Activated gamma-delta T cell treated with Interleukin-2 at 50 U/mL for 16 hours (primary cell): ENCODE data around the gene FGD6.
"Not testable (repeated sequence)": the region's sequence is repeated elsewhere in the genome, so short reads cannot be mapped to it uniquely, and the experiment has no call there.

Source experiments
- DNase-seq: peaks from one replicate; pipeline ENCODE4 v3.0.0-alpha.2; 2020

Gene FGD6

GRCh38 chr12:95173392-95174251 lies 43.6 kb downstream of the FGD6 start:
- no peak for DNase-seq

GRCh38 chr12:95169368-95169767 lies 47.9 kb downstream of the FGD6 start:
- no peak for DNase-seq

GRCh38 chr12:95168746-95169145 lies 48.5 kb downstream of the FGD6 start:
- no peak for DNase-seq

- no peak for DNase-seq
Observed at GRCh38 chr12:95164656-95165055, 52.6 kb downstream of the FGD6 start.

- DNase-seq = no peak
Observed at GRCh38 chr12:95158919-95159318, 58.3 kb downstream of the FGD6 start.

- no peak for DNase-seq
Observed at GRCh38 chr12:95151821-95152220, 65.4 kb downstream of the FGD6 start.

- no peak for DNase-seq
Observed at GRCh38 chr12:95151406-95151805, 65.9 kb downstream of the FGD6 start.

GRCh38 chr12:95150501-95150900 lies 66.8 kb downstream of the FGD6 start:
- DNase-seq = no peak

- no peak for DNase-seq
Observed at GRCh38 chr12:95147866-95148265, 69.4 kb downstream of the FGD6 start.

- DNase-seq = no peak
Observed at GRCh38 chr12:95146769-95147168, 70.5 kb downstream of the FGD6 start.

GRCh38 chr12:95143621-95144205 lies 73.6 kb downstream of the FGD6 start:
- no peak for DNase-seq

GRCh38 chr12:95142431-95143151 lies 74.7 kb downstream of the FGD6 start:
- no peak for DNase-seq

- DNase-seq = no peak
Observed at GRCh38 chr12:95141310-95141709, 76.0 kb downstream of the FGD6 start.

- not testable (repeated sequence) for DNase-seq
Observed at GRCh38 chr12:95138031-95138430, 79.2 kb downstream of the FGD6 start.

- no peak for DNase-seq
Observed at GRCh38 chr12:95136598-95136997, 80.7 kb downstream of the FGD6 start.

GRCh38 chr12:95134085-95134484 lies 83.2 kb downstream of the FGD6 start:
- no peak for DNase-seq

GRCh38 chr12:95131589-95132340 lies 85.5 kb downstream of the FGD6 start:
- no peak for DNase-seq

GRCh38 chr12:95130096-95130495 lies 87.2 kb downstream of the FGD6 start:
- no peak for DNase-seq

GRCh38 chr12:95129115-95129514 lies 88.2 kb downstream of the FGD6 start:
- DNase-seq = no peak

GRCh38 chr12:95126736-95127135 lies 90.5 kb downstream of the FGD6 start:
- DNase-seq = no peak

- DNase-seq = no peak
Observed at GRCh38 chr12:95126076-95126475, 91.2 kb downstream of the FGD6 start.

- DNase-seq = no peak
Observed at GRCh38 chr12:95124106-95124505, 93.2 kb downstream of the FGD6 start.

- no peak for DNase-seq
Observed at GRCh38 chr12:95118788-95119179, 98.5 kb downstream of the FGD6 start.
